Psoas muscle (tissue), 8 donors: Measurements from ENCODE around the gene KRTAP17-1. TPM values are rescaled to one million over a fixed set of nuclear protein-coding genes. Genes with fewer than 3 reads are reported as not detected.

ENCODE experiments used
- ATAC-seq, 4 donors: fragments of 200-7000 bp; cut with Tn5 transposase; one replicate each; pipeline ENCODE4 v1.9.1; 2020; ENCODE audit warnings: moderate library complexity in 3 of 4, mild to moderate bottlenecking in 2 of 4
- DNase-seq, 2 donors: peaks; one replicate each; pipeline ENCODE4 v3.0.0-alpha.2; 2020
- H3K27ac ChIP-seq: fragments of 200-600 bp; one replicate; pipeline ENCODE4 v1.8.0; 2022
- H3K27me3 ChIP-seq, 3 donors: fragments of 200-600 bp in 1 of 3; one replicate each; pipeline versions ENCODE4 v1.6.1 to v1.8.0; 2013 to 2022; ENCODE audit warnings: low read length in 2 of 3, mild to moderate bottlenecking in 2 of 3, moderate library complexity in 1 of 3; ENCODE audit not compliant: insufficient read depth in 3 of 3
- H3K36me3 ChIP-seq, 2 donors: fragments of 200-600 bp in 1 of 2; one replicate each; pipeline versions ENCODE4 v1.6.1 to v1.8.0; 2013 to 2022; ENCODE audit warnings: low read depth in 1 of 2, mild to moderate bottlenecking in 1 of 2, moderate library complexity in 1 of 2; ENCODE audit not compliant: insufficient read depth in 1 of 2
- H3K4me1 ChIP-seq: fragments of 200-600 bp; one replicate; pipeline ENCODE4 v1.8.0; 2022
- H3K4me3 ChIP-seq: fragments of 200-600 bp; one replicate; pipeline ENCODE4 v1.8.0; 2022; ENCODE audit warnings: mild to moderate bottlenecking
- H3K9me3 ChIP-seq: fragments of 200-600 bp; one replicate; pipeline ENCODE4 v1.8.0; 2022
- WGBS, 3 donors: extraction: QIAGEN DNeasy Blood & Tissue Kit; methylation state at CpG; one replicate each; pipeline versions ENCODE4 v1.1.6 to v1.1.7; 2013; 5-methylcytosine and 5-hydroxymethylcytosine counted together
- intact Hi-C, 2 donors: fragments of 100-400 bp; cut with DNase I; formaldehyde crosslinking; loops; one replicate each; pipeline versions ENCODE4 v1.11.0 to v1.14.2; 2022
- polyA plus RNA-seq, 3 donors: library from polyadenylated mRNA; stranded (reverse); fragments of 200-250 nt; gene quantifications; one replicate each; pipeline ENCODE4 v1.2.3, GENCODE V29; 2013
- total RNA-seq, 4 donors: library from RNA; stranded (reverse); fragmentation: NEBNext Ultra II Directional in 2 of 4; extraction: Animal tissue kit (Norgen Biotek cat#: 25700) in 2 of 4; gene quantifications; one replicate each; pipeline versions ENCODE4 v1.2.1 to v1.2.4, GENCODE V29; 2021 to 2023
- TF ChIP-seq, protein P1 (sequence below): fragments of 200-600 bp; IDR thresholded peaks from one replicate; pipeline ENCODE4 v1.8.0; 2022; ENCODE audit warnings: antibody characterized with exemption
- donor health status: healthy with polysubstance abuse.
- donor health status: DM: no; HTN: no; CAD: no; lungs with moderate emphysema.
- donor health status: Bipolar disorder and iron deficiency.
- donor health status: healthy.
- donor health status: DM: yes; HTN: yes; CAD: no.
- donor health status: DM: no; HTN: no; CAD: no.
- donor health status: DM: no; HTN: no; CAD: no.
- donor health status: DM: yes; HTN: yes; CAD: no.

Gene KRTAP17-1
- total and polyA plus RNA-seq, 7 donors: not detected

DNA sequence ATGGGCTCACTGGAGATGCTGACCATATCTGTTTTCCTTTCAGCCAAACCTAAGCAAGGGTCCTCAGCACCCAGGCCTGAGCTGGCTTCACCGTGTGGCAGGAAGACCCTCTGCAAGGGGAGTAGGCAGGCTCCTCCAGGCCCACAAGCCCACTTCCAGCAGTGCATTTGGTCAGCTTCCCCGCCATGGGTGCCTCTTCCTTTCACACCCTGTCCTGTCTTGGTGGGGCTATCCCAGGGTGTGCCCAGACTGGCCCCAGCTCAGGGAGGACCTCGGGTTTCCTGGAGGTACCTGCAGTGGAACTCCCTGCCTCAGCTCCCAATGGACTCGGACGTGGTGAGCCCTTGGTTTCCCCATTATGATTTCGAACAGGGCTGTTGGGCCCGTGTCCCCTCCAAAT lies 12.7 kb upstream of the KRTAP17-1 start:
- ATAC-seq (no peak), DNase-seq (no peak)
- H3K4me3 ChIP-seq: no peak overlapping the region
- H3K4me1 ChIP-seq: no peaks in the 10 kb centered on the region
- intact Hi-C loops: loop anchor here (10.0 kb wide), 2 partner anchors 423 to 523 kb away; no protein-coding TSS in a partner anchor
- no peaks in the 10 kb centered on the region for H3K27me3 ChIP-seq
- TF ChIP-seq, protein P1, sequence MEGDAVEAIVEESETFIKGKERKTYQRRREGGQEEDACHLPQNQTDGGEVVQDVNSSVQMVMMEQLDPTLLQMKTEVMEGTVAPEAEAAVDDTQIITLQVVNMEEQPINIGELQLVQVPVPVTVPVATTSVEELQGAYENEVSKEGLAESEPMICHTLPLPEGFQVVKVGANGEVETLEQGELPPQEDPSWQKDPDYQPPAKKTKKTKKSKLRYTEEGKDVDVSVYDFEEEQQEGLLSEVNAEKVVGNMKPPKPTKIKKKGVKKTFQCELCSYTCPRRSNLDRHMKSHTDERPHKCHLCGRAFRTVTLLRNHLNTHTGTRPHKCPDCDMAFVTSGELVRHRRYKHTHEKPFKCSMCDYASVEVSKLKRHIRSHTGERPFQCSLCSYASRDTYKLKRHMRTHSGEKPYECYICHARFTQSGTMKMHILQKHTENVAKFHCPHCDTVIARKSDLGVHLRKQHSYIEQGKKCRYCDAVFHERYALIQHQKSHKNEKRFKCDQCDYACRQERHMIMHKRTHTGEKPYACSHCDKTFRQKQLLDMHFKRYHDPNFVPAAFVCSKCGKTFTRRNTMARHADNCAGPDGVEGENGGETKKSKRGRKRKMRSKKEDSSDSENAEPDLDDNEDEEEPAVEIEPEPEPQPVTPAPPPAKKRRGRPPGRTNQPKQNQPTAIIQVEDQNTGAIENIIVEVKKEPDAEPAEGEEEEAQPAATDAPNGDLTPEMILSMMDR: no peak
- H3K36me3 ChIP-seq: no peaks in the 10 kb centered on the region
- WGBS, 3 donors: 85 to 88% (median 88%) methylated on average over 7 of the region's 7 CpGs
- H3K9me3 ChIP-seq: no peaks in the 10 kb centered on the region
- H3K27ac ChIP-seq: no peak overlapping the region

- H3K27ac ChIP-seq: no peak overlapping the region
- TF ChIP-seq, protein P1: no peak
- H3K27me3 ChIP-seq: no peaks in the 10 kb centered on the region
- no peaks in the 10 kb centered on the region for H3K9me3 ChIP-seq
- H3K36me3 ChIP-seq: no peaks in the 10 kb centered on the region
- WGBS, 3 donors: 69 to 80% (median 74%) methylated on average over 8 of the region's 8 CpGs
- ATAC-seq (no peak), DNase-seq (no peak)
- H3K4me1 ChIP-seq: no peaks in the 10 kb centered on the region
- H3K4me3 ChIP-seq: no peak overlapping the region
- intact Hi-C loops: loop anchor here (10.0 kb wide), 2 partner anchors 423 to 523 kb away; no protein-coding TSS in a partner anchor
Measured at GRCh38 chr17:41327411-41328120, 12.1 kb upstream of the KRTAP17-1 start.

DNA sequence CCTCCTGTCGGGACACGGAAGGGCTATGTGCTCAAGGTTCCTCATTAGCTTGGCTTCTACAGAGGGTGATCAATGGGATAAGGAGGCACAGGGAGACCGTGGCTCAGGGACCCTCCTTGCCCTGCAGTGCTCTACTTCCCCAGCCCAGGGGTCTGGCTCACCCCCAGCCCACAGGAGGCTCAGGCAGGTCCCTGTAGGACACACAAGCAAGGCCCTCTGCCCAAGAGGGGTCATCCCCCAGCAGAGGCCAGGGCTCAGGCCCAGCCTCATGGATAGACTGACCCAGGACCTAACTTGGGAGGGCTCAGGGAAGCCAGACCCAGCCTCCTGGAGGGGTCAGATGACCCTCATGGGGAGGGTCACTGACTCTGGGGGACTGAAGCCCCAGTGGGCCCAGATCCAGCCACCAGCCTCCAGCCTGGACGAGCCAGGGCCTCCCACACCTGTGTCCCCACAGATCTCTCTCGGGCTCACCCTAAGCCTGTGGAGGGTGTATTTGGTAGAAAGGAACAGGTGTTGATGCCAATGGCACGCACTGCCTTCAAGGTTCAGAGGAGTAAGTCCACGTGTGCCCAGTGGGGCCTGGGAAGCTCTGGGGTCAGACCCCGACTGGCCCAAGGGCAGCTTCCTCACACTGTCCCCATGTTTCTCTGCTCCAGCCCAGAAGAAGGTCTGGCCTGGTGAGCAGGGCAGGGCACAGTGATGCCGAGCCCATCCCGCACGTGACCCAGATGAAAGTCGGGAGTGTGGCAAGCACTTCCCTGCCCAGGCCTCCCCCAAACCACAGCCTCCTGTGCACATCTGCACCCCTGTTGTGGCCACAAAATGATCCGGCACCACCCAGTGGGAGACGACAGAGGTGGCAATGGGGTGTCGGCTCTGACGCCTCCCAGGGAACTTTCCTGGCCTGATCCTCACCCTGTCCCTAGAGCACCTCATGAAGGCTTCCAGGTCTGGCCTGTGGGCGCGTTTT lies 10.9 kb upstream of the KRTAP17-1 start:
- no peaks in the 10 kb centered on the region for H3K27me3 ChIP-seq
- DNase-seq (no peak), ATAC-seq (no peak)
- WGBS, 3 donors: 85 to 88% (median 87%) methylated on average over 18 of the region's 18 CpGs
- H3K27ac ChIP-seq: no peak overlapping the region
- H3K9me3 ChIP-seq: no peaks in the 10 kb centered on the region
- no peak overlapping the region for H3K4me3 ChIP-seq
- no peaks in the 10 kb centered on the region for H3K4me1 ChIP-seq
- H3K36me3 ChIP-seq: no peaks in the 10 kb centered on the region
- intact Hi-C loops: loop anchor here (10.0 kb wide), 2 partner anchors 422 to 522 kb away; no protein-coding TSS in a partner anchor
- TF ChIP-seq, protein P1: no peak

GRCh38 chr17:41325611-41326010 lies 10.1 kb upstream of the KRTAP17-1 start:
- Histone ChIP-seq H3K4me3 (no peak overlapping the region), H3K27me3 (no peaks in the 10 kb centered on the region), H3K9me3 (no peaks in the 10 kb centered on the region), H3K27ac (no peak overlapping the region), H3K4me1 (no peaks in the 10 kb centered on the region), H3K36me3 (no peaks in the 10 kb centered on the region)
- intact Hi-C loops: loop anchor here (10.0 kb wide), 2 partner anchors 421 to 521 kb away; no protein-coding TSS in a partner anchor
- DNase-seq (no peak), ATAC-seq (no peak)
- TF ChIP-seq, protein P1: no peak
- WGBS, 3 donors: 76 to 89% (median 79%) methylated on average over 5 to 6 of the region's 6 CpGs
